ENCODE data around the gene OSTN. TPM values are rescaled to one million over a fixed set of nuclear protein-coding genes. Genes with fewer than 3 reads are reported as not detected.

OSTN gene
- polyA plus RNA-seq, 3 donors = not detected

- H3K36me3 Mint-ChIP-seq = no peaks in the 10 kb centered on the region
- Histone ChIP-seq H3K27ac (ENCODE audit: low read depth in 1 of 2, low read length in 2 of 2) (no peak overlapping the region), H3K4me2 (replicated peaks; ENCODE audit: extremely low read depth, low read length, poor library complexity, severe bottlenecking) (no peak overlapping the region), H3K4me1 (ENCODE audit: control insufficient read depth in 1 of 2, insufficient read depth in 2 of 2, low read length in 2 of 2) (no peaks in the 10 kb centered on the region), H3K9ac (ENCODE audit: insufficient read depth, low read length, poor library complexity, severe bottlenecking) (no peak overlapping the region), H3K79me2 (ENCODE audit: insufficient read depth, low read length) (no peaks in the 10 kb centered on the region), H3K27me3 (ENCODE audit: control insufficient read depth in 2 of 2, insufficient read depth in 2 of 2, low read length in 2 of 2) (no peaks in the 10 kb centered on the region), H4K20me1 (ENCODE audit: insufficient read depth, low read length) (no peaks in the 10 kb centered on the region), H3K36me3 (replicated peaks in 1 of 2; ENCODE audit: control insufficient read depth in 1 of 2, insufficient read depth in 2 of 2, low read length in 2 of 2) (no peaks in the 10 kb centered on the region), H3K4me3 (replicated peaks in 1 of 3; ENCODE audit: low read depth in 2 of 3, low read length in 3 of 3) (no peak overlapping the region), H3K9me3 (replicated peaks in 1 of 2; ENCODE audit: control insufficient read depth in 1 of 2, insufficient read depth in 1 of 2, low read length in 2 of 2) (no peaks in the 10 kb centered on the region), H2AFZ (ENCODE audit: insufficient read depth, low read depth, low read length, poor library complexity, severe bottlenecking) (no peak overlapping the region)
- H3K27ac Mint-ChIP-seq = no peak overlapping the region
- intact Hi-C loops (cut with micrococcal nuclease) = no loop called here
- H3K9me3 Mint-ChIP-seq = peaks cover 0 to 5% (median 0%) of the 10 kb centered on the region in 7 donors
- H3K4me3 Mint-ChIP-seq = no peak overlapping the region
- no peaks in the 10 kb centered on the region for H3K27me3 Mint-ChIP-seq (ENCODE audit: low read depth in 3 of 3)
- DNase-seq = no peak
- TF ChIP-seq, protein P1, sequence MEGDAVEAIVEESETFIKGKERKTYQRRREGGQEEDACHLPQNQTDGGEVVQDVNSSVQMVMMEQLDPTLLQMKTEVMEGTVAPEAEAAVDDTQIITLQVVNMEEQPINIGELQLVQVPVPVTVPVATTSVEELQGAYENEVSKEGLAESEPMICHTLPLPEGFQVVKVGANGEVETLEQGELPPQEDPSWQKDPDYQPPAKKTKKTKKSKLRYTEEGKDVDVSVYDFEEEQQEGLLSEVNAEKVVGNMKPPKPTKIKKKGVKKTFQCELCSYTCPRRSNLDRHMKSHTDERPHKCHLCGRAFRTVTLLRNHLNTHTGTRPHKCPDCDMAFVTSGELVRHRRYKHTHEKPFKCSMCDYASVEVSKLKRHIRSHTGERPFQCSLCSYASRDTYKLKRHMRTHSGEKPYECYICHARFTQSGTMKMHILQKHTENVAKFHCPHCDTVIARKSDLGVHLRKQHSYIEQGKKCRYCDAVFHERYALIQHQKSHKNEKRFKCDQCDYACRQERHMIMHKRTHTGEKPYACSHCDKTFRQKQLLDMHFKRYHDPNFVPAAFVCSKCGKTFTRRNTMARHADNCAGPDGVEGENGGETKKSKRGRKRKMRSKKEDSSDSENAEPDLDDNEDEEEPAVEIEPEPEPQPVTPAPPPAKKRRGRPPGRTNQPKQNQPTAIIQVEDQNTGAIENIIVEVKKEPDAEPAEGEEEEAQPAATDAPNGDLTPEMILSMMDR (IDR thresholded peaks at IDR 0.05) = no peak
- no peaks in the 10 kb centered on the region for H3K4me1 Mint-ChIP-seq
- 88% methylated on average over 1 of the region's 1 CpG for WGBS (ENCODE audit: insufficient coverage)
Measured at GRCh38 chr3:191216510-191216909, 17.5 kb downstream of the OSTN start.

- DNase-seq = no peak
- Mint-ChIP-seq H3K27me3 (ENCODE audit: low read depth in 3 of 3) (peaks cover 0 to 3% (median 0%) of the 10 kb centered on the region in 3 donors), H3K4me3 (no peak overlapping the region), H3K9me3 (peaks cover 0 to 5% (median 2%) of the 10 kb centered on the region in 7 donors), H3K4me1 (no peaks in the 10 kb centered on the region), H3K36me3 (no peaks in the 10 kb centered on the region), H3K27ac (no peak overlapping the region)
- H4K20me1 ChIP-seq (ENCODE audit: insufficient read depth, low read length) = no peaks in the 10 kb centered on the region
- H3K9me3 ChIP-seq (replicated peaks in 1 of 2; ENCODE audit: control insufficient read depth in 1 of 2, insufficient read depth in 1 of 2, low read length in 2 of 2) = peaks cover 0 to 4% of the 10 kb centered on the region in 2 donors
- H3K79me2 ChIP-seq (ENCODE audit: insufficient read depth, low read length) = no peaks in the 10 kb centered on the region
- no peaks in the 10 kb centered on the region for H3K27me3 ChIP-seq (ENCODE audit: control insufficient read depth in 2 of 2, insufficient read depth in 2 of 2, low read length in 2 of 2)
- no CpG with 5 or more reads among the region's 1 CpG for WGBS (ENCODE audit: insufficient coverage)
- no peak overlapping the region for H3K9ac ChIP-seq (ENCODE audit: insufficient read depth, low read length, poor library complexity, severe bottlenecking)
- intact Hi-C loops (cut with micrococcal nuclease) = no loop called here
- TF ChIP-seq, protein P1 (IDR thresholded peaks at IDR 0.05) = no peak
- no peak overlapping the region for H3K27ac ChIP-seq (ENCODE audit: low read depth in 1 of 2, low read length in 2 of 2)
- no peak overlapping the region for H2AFZ ChIP-seq (ENCODE audit: insufficient read depth, low read depth, low read length, poor library complexity, severe bottlenecking)
- H3K4me2 ChIP-seq (replicated peaks; ENCODE audit: extremely low read depth, low read length, poor library complexity, severe bottlenecking) = no peak overlapping the region
- H3K4me3 ChIP-seq (replicated peaks in 1 of 3; ENCODE audit: low read depth in 2 of 3, low read length in 3 of 3) = no peak overlapping the region
- H3K4me1 ChIP-seq (ENCODE audit: control insufficient read depth in 1 of 2, insufficient read depth in 2 of 2, low read length in 2 of 2) = no peaks in the 10 kb centered on the region
- no peaks in the 10 kb centered on the region for H3K36me3 ChIP-seq (replicated peaks in 1 of 2; ENCODE audit: control insufficient read depth in 1 of 2, insufficient read depth in 2 of 2, low read length in 2 of 2)
Measured at GRCh38 chr3:191217301-191217700, 18.3 kb downstream of the OSTN start.

All from CD14-positive monocyte (primary cell).